ENCODE data around the gene DOC2A. TPM values are rescaled to one million over a fixed set of nuclear protein-coding genes. Genes with fewer than 3 reads are reported as not detected.
A peak's percentile ranks its signal among the peaks of the same experiment; 100 is the strongest.

The DOC2A gene
- total RNA-seq, 1 donor from 2014 or later: not detected

DNA sequence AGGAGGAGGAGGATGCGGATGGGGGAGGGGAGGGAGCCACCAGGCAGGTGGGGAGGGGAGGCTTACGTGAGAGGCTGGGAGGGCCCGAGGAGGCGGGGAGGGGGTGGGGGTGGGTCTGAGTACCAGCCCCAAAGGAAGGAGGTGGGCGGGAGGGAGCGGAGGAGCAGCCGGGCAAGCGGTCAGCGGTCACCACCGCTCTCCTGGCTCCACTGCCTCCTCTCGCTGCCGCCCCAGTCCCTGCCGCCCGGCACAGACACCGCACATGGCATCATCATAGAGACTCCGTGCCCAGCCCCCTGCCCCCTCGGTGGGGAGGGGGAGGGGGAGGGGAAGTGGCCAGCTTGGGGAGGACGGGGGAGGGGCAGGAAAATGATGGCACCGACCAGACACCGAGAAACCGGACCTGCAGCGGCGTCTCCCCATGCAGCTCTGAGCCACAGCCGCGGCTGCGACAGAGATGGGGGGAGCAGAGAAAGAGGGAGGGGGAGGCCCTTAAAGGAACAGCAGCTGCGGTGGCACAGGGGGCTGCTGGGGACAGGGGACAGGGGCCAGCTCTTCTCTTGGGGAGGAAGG is 20.1 kb upstream of the DOC2A start, which contains the start of gene TLCD3B:
TSS of gene TLCD3B (minus strand) at position 431 of the 573 bp plus-strand sequence. CDS start 744 bp downstream, outside the sequence.
- intact Hi-C loops (cut with DNase I): no loop called here
- H3K27ac ChIP-seq: no peak within 1 kb of the TSS
- peak within 1 kb of the TSS in 1 of 2 donors; percentile 46 for H3K4me3 ChIP-seq
- no peak for DNase-seq (ENCODE audit: low spot score in 2 of 2)
- peaks cover 28% of the 10 kb centered on the region for H3K27me3 ChIP-seq
- peaks cover 4 to 5% of the 10 kb centered on the region in 2 donors for H3K4me1 ChIP-seq
- TF ChIP-seq, protein P1, sequence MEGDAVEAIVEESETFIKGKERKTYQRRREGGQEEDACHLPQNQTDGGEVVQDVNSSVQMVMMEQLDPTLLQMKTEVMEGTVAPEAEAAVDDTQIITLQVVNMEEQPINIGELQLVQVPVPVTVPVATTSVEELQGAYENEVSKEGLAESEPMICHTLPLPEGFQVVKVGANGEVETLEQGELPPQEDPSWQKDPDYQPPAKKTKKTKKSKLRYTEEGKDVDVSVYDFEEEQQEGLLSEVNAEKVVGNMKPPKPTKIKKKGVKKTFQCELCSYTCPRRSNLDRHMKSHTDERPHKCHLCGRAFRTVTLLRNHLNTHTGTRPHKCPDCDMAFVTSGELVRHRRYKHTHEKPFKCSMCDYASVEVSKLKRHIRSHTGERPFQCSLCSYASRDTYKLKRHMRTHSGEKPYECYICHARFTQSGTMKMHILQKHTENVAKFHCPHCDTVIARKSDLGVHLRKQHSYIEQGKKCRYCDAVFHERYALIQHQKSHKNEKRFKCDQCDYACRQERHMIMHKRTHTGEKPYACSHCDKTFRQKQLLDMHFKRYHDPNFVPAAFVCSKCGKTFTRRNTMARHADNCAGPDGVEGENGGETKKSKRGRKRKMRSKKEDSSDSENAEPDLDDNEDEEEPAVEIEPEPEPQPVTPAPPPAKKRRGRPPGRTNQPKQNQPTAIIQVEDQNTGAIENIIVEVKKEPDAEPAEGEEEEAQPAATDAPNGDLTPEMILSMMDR (IDR thresholded peaks at IDR 0.05): no peak
- no peaks in the 10 kb centered on the region for H3K36me3 ChIP-seq
- no peaks in the 10 kb centered on the region for H3K9me3 ChIP-seq

DNA sequence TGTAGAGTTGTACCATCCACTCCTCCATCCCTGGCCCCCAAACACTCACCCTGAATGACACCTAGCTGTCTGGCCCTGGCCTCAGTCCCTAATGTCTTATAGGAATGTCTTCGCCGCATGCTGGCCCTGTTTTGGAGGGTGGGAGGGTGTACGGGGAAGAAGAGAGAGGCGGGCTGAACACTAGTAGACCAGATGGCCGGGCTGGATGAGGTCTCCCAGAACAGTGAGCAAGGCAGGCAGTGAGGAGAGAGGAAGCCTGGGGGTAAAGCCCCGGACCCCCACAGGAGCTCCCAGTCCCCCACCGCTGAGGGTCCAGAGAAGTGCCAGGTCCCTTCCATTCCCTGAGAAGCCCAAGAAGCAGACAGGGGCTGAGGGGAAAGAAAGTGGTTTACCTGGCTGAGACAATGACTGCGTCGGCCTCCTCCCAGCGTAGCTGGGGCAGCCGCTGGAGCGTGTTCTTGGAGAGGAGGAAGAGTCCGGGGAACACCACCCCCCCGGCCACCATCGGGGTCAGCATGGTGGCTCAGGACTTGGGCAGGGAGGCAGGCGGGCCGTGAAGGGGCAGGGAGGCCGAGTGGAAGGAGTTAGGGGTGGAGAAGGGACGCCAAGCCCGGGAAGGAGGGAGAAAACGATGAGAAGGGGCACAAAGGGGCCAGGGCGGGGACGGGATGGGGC is 19.3 kb upstream of the DOC2A start:
- H3K4me3 ChIP-seq: no peak overlapping the region
- intact Hi-C loops (cut with DNase I): no loop called here
- H3K36me3 ChIP-seq: no peaks in the 10 kb centered on the region
- no peak overlapping the region for H3K27ac ChIP-seq
- no peak for DNase-seq (ENCODE audit: low spot score in 2 of 2)
- H3K4me1 ChIP-seq: peaks cover 4 to 5% of the 10 kb centered on the region in 2 donors
- H3K27me3 ChIP-seq: peaks cover 28% of the 10 kb centered on the region
- TF ChIP-seq, protein P1 (IDR thresholded peaks at IDR 0.05): no peak
- H3K9me3 ChIP-seq: no peaks in the 10 kb centered on the region

DNA sequence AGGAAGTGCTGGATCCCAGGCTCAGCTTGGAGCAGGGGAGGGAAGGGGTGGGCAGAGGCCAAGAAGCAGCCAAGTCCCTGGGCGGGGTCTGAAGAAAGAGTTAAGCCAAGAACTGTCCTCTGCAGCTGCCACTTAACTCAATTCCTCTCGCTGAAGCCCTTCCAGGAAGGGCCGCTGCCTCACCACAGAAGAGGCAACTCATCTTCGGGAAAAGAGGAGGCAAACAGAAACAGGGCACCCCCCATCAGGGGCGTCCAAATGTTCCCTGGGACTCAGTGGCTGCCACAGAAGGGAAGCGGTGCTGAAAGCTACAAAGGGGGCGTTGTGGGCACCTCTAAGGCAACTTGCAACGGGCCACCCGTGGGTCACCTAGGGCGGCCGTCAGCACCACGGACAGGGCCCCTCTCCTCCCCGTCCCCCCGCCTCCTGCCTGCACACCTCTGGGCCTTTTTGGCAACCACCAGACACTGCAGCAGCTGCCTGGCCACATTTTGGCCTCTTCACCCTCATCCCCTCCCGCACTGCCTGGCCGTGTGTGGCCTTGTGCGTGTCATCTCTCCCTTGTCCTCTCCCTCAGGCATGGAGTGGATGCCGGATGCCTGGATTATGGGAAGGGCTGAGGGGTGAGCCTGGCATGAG is 17.7 kb upstream of the DOC2A start:
- no peak overlapping the region for H3K4me3 ChIP-seq
- intact Hi-C loops (cut with DNase I): no loop called here
- peaks cover 27% of the 10 kb centered on the region for H3K27me3 ChIP-seq
- no peaks in the 10 kb centered on the region for H3K36me3 ChIP-seq
- no peaks in the 10 kb centered on the region for H3K9me3 ChIP-seq
- peaks cover 4 to 5% of the 10 kb centered on the region in 2 donors for H3K4me1 ChIP-seq
- no peak for DNase-seq (ENCODE audit: low spot score in 2 of 2)
- TF ChIP-seq, protein P1 (IDR thresholded peaks at IDR 0.05): no peak
- H3K27ac ChIP-seq: no peak overlapping the region

DNA sequence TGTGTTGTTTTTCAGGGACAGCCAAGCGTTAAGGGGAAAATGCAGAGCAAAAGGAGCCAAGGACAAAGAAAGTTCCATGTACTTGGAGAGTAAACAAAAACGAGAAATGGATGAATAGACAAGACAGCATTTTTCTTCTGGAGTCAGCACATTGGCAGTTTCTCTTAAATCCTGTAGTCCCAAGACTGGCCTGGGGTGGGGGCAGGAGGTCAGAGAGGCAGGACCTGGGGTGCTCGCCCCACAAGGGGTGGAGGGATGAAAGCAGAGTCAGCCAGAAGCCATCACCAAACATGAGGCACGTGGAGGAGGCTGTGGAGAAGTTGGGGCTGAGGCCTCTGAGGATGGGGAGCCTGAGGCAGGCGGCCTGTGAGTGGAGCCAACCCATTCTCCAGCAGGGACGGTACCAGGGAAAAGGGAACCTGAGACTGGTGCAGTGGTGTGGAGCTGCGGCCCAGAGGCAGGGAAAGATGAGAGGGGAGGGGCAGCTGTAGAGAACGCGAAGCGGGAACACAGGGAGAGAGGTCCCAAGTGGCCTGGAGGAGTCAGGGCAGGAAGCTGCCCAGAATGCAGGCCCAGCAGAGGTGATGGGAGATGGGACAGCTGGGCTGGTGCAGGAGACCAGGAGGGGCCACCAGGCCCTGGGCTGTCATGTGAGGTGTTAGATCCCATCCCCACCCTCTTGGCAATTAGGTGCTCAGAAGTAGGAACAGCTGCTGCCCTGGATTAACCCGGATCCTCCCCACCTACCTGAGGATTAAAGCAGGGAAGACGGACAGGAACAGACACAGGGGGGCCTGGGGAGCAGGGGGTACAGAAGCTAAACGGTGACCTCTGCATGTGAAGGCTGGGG is 17.0 kb upstream of the DOC2A start:
- Histone ChIP-seq H3K4me3 (no peak overlapping the region), H3K36me3 (no peaks in the 10 kb centered on the region), H3K9me3 (no peaks in the 10 kb centered on the region), H3K27me3 (peaks cover 22% of the 10 kb centered on the region), H3K4me1 (peaks cover 4 to 5% of the 10 kb centered on the region in 2 donors), H3K27ac (no peak overlapping the region)
- DNase-seq (ENCODE audit: low spot score in 2 of 2): no peak
- TF ChIP-seq, protein P1 (IDR thresholded peaks at IDR 0.05): no peak
- intact Hi-C loops (cut with DNase I): no loop called here

DNA sequence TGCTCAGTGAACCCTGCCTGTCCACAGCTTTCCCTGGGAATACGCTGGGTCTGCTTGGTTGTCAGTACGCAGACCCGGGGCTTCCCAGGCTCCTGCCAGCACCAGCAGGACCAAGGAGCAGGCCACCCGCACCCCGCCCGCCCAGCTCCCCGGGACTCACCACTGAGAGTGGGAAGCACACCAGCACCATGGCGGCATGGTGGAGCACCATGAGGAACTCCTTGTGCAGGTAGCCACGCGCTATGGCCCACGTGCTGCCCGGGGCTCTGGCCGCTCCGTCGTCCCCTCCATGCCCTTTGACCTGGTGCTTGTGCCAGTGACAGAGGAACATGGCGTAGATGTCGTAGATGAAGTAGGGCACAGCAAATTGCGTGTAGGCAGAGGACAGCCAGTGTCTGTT is 15.6 kb upstream of the DOC2A start:
- Histone ChIP-seq H3K9me3 (no peaks in the 10 kb centered on the region), H3K4me1 (peaks cover 4 to 5% of the 10 kb centered on the region in 2 donors), H3K36me3 (no peaks in the 10 kb centered on the region), H3K27me3 (peaks cover 12% of the 10 kb centered on the region), H3K27ac (no peak overlapping the region), H3K4me3 (no peak overlapping the region)
- no peak for DNase-seq (ENCODE audit: low spot score in 2 of 2)
- TF ChIP-seq, protein P1 (IDR thresholded peaks at IDR 0.05): no peak
- intact Hi-C loops (cut with DNase I): no loop called here

Measured in ascending aorta (tissue), 2 donors.